Measurements from ENCODE around the gene IPO11.

Gene IPO11

GRCh38 chr5:62633243-62633642 lies 220.7 kb downstream of the IPO11 start:
- no peak overlapping the region for H3K9ac ChIP-seq (ENCODE audit: low read length)
- no peak overlapping the region for H3K27ac ChIP-seq (ENCODE audit: low read depth, low read length)
- no peak overlapping the region for H3K4me2 ChIP-seq (ENCODE audit: low read depth, low read length, poor library complexity, severe bottlenecking)
- no peaks in the 10 kb centered on the region for H3K9me2 ChIP-seq (replicated peaks; ENCODE audit: insufficient read depth, low read length)
- H3F3A ChIP-seq (ENCODE audit: insufficient read depth), result no peaks in the 10 kb centered on the region
- no peak overlapping the region for H2AFZ ChIP-seq (ENCODE audit: low read depth, low read length, severe bottlenecking)
- no peaks in the 10 kb centered on the region for H3K9me3 ChIP-seq (ENCODE audit: insufficient read depth, low read length)
- no peaks in the 10 kb centered on the region for H4K20me1 ChIP-seq (ENCODE audit: low read depth, low read length)
- TF ChIP-seq EZH2phosphoT487 (conservative IDR thresholded peaks at IDR 0.05; ENCODE audit: low read length) (no peak), CTCF (IDR thresholded peaks at IDR 0.05; ENCODE audit: insufficient read depth, low read length, poor library complexity, severe bottlenecking) (no peak)
- H3K79me2 ChIP-seq (ENCODE audit: insufficient read depth, low read length), result no peaks in the 10 kb centered on the region
- H3K4me3 ChIP-seq (ENCODE audit: insufficient read depth, low read length, poor library complexity, severe bottlenecking), result no peak overlapping the region
- no peaks in the 10 kb centered on the region for H3K36me3 ChIP-seq (ENCODE audit: low read length)
- no peaks in the 10 kb centered on the region for H3K27me3 ChIP-seq (ENCODE audit: low read length)

DNA sequence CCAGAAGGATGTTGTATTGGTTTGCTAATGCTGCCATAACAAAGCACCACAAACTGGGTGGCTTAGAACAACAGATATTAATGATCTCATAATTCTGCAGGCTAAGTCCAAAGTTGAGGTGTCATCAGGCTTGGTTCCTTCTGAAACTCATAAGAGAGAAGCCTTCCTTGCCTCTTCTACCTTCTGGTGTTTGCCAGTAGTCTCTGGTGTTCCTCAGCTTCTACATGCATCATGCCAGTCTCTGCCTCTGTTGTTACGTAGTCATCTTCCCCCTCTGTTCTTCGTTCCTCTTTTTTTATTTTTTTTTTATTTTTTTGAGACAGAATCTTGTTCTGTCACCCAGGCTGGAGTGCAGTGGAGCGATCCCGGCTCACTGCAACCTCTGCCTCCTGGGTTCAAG lies 227.9 kb downstream of the IPO11 start:
- no peak overlapping the region for H3K4me2 ChIP-seq (ENCODE audit: low read depth, low read length, poor library complexity, severe bottlenecking)
- H3K9ac ChIP-seq (ENCODE audit: low read length), result no peak overlapping the region
- no peaks in the 10 kb centered on the region for H3F3A ChIP-seq (ENCODE audit: insufficient read depth)
- no peak overlapping the region for H2AFZ ChIP-seq (ENCODE audit: low read depth, low read length, severe bottlenecking)
- no peaks in the 10 kb centered on the region for H3K36me3 ChIP-seq (ENCODE audit: low read length)
- H3K79me2 ChIP-seq (ENCODE audit: insufficient read depth, low read length), result no peaks in the 10 kb centered on the region
- no peaks in the 10 kb centered on the region for H3K27me3 ChIP-seq (ENCODE audit: low read length)
- H3K9me2 ChIP-seq (replicated peaks; ENCODE audit: insufficient read depth, low read length), result no peaks in the 10 kb centered on the region
- no peak overlapping the region for H3K27ac ChIP-seq (ENCODE audit: low read depth, low read length)
- TF ChIP-seq CTCF (IDR thresholded peaks at IDR 0.05; ENCODE audit: insufficient read depth, low read length, poor library complexity, severe bottlenecking) (no peak), EZH2phosphoT487 (conservative IDR thresholded peaks at IDR 0.05; ENCODE audit: low read length) (no peak)
- no peak overlapping the region for H3K4me3 ChIP-seq (ENCODE audit: insufficient read depth, low read length, poor library complexity, severe bottlenecking)
- H4K20me1 ChIP-seq (ENCODE audit: low read depth, low read length), result no peaks in the 10 kb centered on the region
- no peaks in the 10 kb centered on the region for H3K9me3 ChIP-seq (ENCODE audit: insufficient read depth, low read length)

DNA sequence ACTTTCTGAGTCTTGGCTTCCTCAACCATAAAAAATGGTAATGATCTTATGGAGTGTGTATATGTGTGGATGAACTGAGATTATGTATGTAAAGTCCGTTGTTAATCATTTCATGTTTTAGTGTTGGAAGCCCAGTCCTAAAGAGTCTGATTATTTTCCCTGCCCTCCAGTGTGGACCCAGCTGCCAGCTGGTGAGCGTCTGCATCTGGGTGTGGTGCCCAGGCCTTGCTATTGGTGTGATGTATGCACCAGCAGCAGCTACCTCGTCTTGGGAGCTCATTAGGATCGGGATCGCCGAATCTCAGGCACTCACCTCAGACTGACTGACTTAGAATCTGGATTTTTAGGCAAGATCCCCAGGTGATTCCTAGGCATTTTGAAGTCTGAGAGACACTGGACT lies 229.9 kb downstream of the IPO11 start:
- no peak overlapping the region for H3K27ac ChIP-seq (ENCODE audit: low read depth, low read length)
- H3K36me3 ChIP-seq (ENCODE audit: low read length), result no peaks in the 10 kb centered on the region
- no peaks in the 10 kb centered on the region for H4K20me1 ChIP-seq (ENCODE audit: low read depth, low read length)
- no peak overlapping the region for H2AFZ ChIP-seq (ENCODE audit: low read depth, low read length, severe bottlenecking)
- no peaks in the 10 kb centered on the region for H3F3A ChIP-seq (ENCODE audit: insufficient read depth)
- TF ChIP-seq EZH2phosphoT487 (conservative IDR thresholded peaks at IDR 0.05; ENCODE audit: low read length) (no peak), CTCF (IDR thresholded peaks at IDR 0.05; ENCODE audit: insufficient read depth, low read length, poor library complexity, severe bottlenecking) (no peak)
- no peaks in the 10 kb centered on the region for H3K9me3 ChIP-seq (ENCODE audit: insufficient read depth, low read length)
- no peak overlapping the region for H3K9ac ChIP-seq (ENCODE audit: low read length)
- H3K9me2 ChIP-seq (replicated peaks; ENCODE audit: insufficient read depth, low read length), result no peaks in the 10 kb centered on the region
- H3K4me2 ChIP-seq (ENCODE audit: low read depth, low read length, poor library complexity, severe bottlenecking), result no peak overlapping the region
- no peak overlapping the region for H3K4me3 ChIP-seq (ENCODE audit: insufficient read depth, low read length, poor library complexity, severe bottlenecking)
- no peaks in the 10 kb centered on the region for H3K79me2 ChIP-seq (ENCODE audit: insufficient read depth, low read length)
- no peaks in the 10 kb centered on the region for H3K27me3 ChIP-seq (ENCODE audit: low read length)
